Mucosa of stomach (tissue), 1 donor: ENCODE data around the gene FNBP1.
"Not testable (repeated sequence)": the region's sequence is repeated elsewhere in the genome, so short reads cannot be mapped to it uniquely, and the experiment has no call there.

Experiments used
- H3K27me3 ChIP-seq: one replicate; pipeline ENCODE4 v1.7.0; 2013; ENCODE audit warnings: mild to moderate bottlenecking, low read length; ENCODE audit not compliant: control insufficient read depth, insufficient read depth
- H3K36me3 ChIP-seq: one replicate; pipeline ENCODE4 v1.7.0; 2013; ENCODE audit warnings: low read length; ENCODE audit not compliant: control insufficient read depth, insufficient read depth
- H3K4me1 ChIP-seq: one replicate; pipeline ENCODE4 v1.7.0; 2013; ENCODE audit warnings: mild to moderate bottlenecking, low read length; ENCODE audit not compliant: control insufficient read depth, insufficient read depth
- H3K4me3 ChIP-seq: one replicate; pipeline ENCODE4 v1.7.0; 2013; ENCODE audit warnings: low read length
- H3K9ac ChIP-seq: one replicate; pipeline ENCODE4 v1.7.0; 2013; ENCODE audit warnings: mild to moderate bottlenecking, low read length, moderate library complexity
- H3K9me3 ChIP-seq: one replicate; pipeline ENCODE4 v1.7.0; 2013; ENCODE audit warnings: mild to moderate bottlenecking, low read length, moderate library complexity; ENCODE audit not compliant: control insufficient read depth
- donor health status: Pancreatic carcinoma.

The FNBP1 gene

DNA sequence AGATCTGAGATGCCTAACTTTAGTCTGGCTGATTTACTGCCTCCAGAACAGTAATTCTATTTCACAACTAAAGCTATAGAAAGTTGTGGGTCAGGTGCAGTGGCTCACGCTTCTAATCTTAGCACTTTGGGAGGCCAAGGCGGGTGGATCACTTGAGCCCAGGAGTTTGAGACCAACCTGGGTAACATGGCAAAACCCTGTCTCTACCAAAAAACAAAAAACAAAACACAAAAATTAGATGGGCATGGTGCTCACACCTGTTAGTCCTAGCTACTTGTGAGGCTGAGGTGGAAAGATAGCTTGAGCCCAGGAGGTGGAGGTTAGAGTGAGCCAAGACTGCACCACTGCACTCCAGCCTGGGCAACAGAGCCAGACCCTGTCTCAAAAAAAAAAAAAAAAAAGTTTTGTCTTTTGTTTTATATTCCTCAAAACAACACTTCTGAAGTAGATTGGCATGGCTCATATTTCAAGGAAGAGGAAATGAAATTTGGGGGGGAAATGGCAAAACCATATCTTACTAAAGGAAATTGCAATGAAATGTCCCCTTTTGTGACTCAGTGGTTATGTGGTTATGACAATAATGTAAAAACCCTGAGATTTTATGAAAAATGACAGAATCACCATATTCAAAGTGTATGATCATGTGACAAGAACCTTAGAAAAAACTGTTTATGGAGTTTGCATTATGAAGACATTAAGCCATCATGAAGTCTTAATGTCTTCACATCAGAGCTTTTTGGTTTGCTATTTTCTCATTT is 16.2 kb downstream of the FNBP1 start:
- H3K27me3 ChIP-seq, result no peaks in the 10 kb centered on the region
- H3K9me3 ChIP-seq, result no peaks in the 10 kb centered on the region
- H3K4me1 ChIP-seq, result peaks cover 21% of the 10 kb centered on the region
- H3K4me3 ChIP-seq, result no peak overlapping the region
- H3K36me3 ChIP-seq, result no peaks in the 10 kb centered on the region
- no peak overlapping the region for H3K9ac ChIP-seq

DNA sequence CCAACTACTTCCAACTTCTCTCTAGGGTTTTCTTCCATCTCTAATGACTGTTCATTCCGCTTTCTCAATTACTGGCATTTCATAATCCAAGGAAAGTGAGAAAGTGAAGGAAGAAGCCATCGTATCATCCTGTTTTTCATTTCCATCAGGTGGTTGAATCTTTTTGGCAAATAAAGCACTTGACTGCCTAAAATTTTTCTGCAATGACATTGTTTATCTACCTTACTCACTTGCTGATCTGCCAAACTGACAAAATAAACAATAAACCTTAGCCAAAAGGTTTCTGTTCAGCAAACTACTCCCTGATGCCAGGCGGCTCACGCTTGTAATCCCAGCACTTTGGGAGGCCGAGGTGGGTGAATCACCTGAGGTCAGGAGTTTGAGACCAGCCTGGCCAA is 18.4 kb downstream of the FNBP1 start:
- Histone ChIP-seq H3K4me3 (no peak overlapping the region), H3K36me3 (no peaks in the 10 kb centered on the region), H3K9ac (no peak overlapping the region), H3K27me3 (no peaks in the 10 kb centered on the region), H3K9me3 (no peaks in the 10 kb centered on the region), H3K4me1 (peaks cover 12% of the 10 kb centered on the region)

DNA sequence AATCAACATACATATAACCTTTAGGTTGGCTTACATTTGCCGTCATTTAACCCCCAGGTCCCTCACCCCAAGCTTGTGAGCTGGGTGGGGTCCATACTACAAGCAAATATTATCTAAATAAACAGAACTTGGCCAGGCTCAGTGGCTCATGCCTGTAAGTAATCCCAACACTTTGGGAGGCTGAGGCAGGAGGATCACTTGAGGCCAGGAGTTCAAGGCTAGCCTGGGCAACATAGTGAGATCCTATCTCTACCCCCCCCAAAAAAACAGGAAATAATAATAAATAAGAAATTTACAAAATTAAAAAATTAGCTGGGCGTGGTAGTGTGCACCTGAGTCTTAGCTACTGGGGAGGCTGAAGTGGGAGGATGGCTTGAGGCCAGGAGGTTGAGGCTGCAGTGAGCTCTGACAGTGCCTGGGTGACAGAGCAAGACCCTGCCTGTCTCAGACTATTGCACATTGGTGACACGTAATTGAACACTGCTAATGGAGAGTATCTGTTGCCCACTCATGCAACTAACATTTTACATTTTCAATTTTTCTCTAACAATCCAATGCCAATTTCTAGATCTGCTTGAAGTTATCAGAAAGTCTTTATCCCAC is 18.9 kb downstream of the FNBP1 start:
- H3K4me3 ChIP-seq, result no peak overlapping the region
- H3K9me3 ChIP-seq, result no peaks in the 10 kb centered on the region
- no peaks in the 10 kb centered on the region for H3K27me3 ChIP-seq
- no peak overlapping the region for H3K9ac ChIP-seq
- no peaks in the 10 kb centered on the region for H3K36me3 ChIP-seq
- peaks cover 9% of the 10 kb centered on the region for H3K4me1 ChIP-seq

DNA sequence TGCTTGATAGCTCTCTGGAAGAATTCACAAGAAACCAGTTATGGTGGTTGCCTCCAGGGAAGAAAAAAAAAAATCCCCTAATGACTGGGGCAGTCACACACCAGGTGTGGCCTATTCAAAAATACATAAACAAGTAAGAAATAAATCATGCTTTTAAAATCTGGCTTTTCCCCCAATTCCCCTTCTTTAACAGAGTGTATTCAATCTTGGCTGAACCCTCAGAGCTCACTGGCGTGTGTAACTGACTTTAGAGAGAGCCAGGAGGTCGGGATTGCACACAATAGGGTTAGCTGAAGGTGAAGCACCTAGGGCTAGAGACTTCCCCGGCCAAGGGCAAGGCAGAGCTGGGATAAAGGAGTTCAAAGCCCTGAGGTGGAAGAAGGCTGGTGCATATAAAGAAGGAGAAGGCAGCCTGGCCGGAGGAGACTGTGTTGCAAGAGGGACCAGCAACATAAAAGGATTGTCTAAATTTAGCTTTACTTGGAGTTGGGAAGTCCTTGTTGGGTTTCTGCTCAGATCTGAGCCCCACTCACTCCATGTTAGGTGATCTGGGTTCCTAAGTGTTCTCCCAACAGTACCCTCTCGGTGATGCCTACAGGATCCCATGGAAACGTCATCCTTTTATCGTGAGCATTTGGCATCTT is 19.7 kb downstream of the FNBP1 start:
- Histone ChIP-seq H3K4me1 (peaks cover under 1% of the 10 kb centered on the region), H3K9ac (peak overlapping the region; percentile 17), H3K36me3 (no peaks in the 10 kb centered on the region), H3K27me3 (no peaks in the 10 kb centered on the region), H3K9me3 (no peaks in the 10 kb centered on the region), H3K4me3 (no peak overlapping the region)

DNA sequence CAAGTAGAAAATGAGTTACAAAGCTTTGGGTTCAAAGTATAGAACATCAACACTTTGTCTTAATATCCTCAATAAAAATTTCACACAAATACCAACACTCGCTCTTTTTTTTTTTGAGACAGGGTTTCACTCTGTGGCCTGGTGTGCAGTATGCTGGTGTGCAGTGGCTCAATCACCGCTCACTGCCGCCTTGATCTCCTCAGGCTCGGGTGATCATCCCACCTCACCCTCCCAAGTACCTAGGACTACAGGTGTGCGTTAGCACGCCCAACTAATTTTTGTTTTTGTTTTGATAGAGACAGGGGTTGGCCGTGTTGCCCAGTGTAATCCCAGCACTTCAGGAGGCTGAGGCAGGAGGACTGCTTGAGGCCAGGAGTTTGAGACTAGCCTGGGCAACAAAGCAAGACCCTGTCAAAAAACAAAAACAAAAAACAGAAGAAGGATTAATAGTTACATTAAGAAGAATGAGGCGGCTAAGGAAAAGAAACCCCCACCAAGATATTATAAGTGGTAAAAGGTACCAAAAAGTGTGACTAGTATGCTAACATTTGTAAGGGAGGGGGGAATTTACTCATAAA is 20.3 kb downstream of the FNBP1 start:
- no peaks in the 10 kb centered on the region for H3K4me1 ChIP-seq
- no peak overlapping the region for H3K4me3 ChIP-seq
- peak overlapping the region; percentile 17 for H3K9ac ChIP-seq
- no peaks in the 10 kb centered on the region for H3K9me3 ChIP-seq
- no peaks in the 10 kb centered on the region for H3K27me3 ChIP-seq
- no peaks in the 10 kb centered on the region for H3K36me3 ChIP-seq

DNA sequence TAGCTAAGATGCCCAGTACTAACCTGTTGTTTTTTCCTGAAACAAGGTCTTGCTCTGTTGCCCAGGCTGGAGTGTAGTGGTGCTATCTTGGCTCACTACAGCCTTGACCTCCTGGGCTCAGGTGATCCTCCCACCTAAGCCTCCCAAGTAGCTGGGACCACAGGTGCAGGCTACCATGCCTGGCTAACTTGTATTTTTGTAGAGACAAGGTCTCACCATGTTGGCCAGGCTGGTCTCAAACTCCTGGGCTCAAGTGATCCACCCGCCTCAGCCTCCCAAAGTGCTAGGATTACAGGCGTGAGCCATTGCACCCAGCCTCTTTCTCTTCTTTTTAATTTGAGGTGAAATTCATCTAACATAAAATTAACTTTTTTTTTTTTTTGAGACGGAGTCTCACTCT is 21.1 kb downstream of the FNBP1 start:
- not testable (repeated sequence) for H3K4me1 ChIP-seq, H3K4me3 ChIP-seq

DNA sequence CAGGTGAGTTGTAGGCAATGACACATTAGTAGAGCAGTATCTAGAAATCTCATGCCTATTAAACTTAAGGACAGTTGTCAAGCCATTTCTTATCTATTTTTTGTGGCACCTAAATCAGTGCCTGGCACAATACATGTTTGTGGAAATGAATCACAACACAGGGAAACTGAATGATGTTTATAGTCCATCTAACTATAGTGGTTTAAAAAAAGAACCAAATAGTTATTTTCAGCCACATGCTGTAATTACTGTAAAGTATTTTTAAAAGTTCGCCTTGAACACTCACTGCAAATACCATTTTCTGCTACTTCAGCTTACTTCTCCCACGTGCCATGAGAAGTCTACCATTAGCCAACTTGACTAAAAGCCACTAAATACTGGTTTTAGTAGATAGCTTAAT is 21.9 kb downstream of the FNBP1 start:
- Histone ChIP-seq H3K27me3 (no peaks in the 10 kb centered on the region), H3K36me3 (no peaks in the 10 kb centered on the region), H3K9me3 (no peaks in the 10 kb centered on the region), H3K4me1 (no peaks in the 10 kb centered on the region), H3K4me3 (no peak overlapping the region), H3K9ac (no peak overlapping the region)

More for the DNA sequence above, 21.1 kb downstream of the FNBP1 start:
- not testable (repeated sequence) for H3K27me3 ChIP-seq, H3K9me3 ChIP-seq, H3K9ac ChIP-seq, H3K36me3 ChIP-seq

DNA sequence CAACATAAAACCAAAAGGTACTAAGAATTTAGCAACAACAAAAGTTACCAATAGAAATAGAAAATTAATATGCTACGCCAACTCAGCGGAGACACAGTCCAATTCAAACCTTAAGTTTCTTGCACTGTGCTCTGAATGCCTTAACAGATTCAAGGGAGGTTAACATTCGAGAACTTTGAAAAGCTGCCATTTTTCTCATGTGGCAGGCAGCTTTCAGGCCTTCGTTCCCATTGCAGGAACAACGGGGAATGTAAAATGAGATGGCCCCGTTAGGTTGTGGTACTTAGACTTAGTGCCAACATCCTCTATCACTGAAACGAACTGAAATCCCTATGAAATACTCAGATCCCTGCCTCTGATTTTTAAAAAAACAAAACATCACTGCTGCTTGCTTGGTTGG is 22.4 kb downstream of the FNBP1 start:
- Histone ChIP-seq H3K27me3 (no peaks in the 10 kb centered on the region), H3K4me1 (no peaks in the 10 kb centered on the region), H3K9me3 (no peaks in the 10 kb centered on the region), H3K36me3 (no peaks in the 10 kb centered on the region), H3K4me3 (no peak overlapping the region), H3K9ac (no peak overlapping the region)

DNA sequence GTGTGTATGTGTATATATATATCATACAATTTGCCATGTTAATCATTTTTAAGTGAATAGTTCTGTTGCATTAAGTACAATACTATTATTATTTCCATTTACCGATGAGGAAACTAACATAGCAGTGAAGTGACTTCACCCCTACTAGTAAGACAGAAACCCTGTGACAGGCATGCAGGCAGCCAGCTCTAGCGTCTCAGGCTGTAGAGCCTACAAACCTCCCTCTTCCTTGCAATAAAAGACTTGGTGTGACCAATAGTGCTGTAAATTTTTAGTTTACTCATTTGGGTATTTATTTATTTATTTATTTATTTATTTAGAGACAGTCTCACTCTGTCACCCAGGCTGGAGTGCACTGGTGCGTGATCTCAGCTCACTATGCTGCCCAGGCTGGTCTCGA is 24.7 kb downstream of the FNBP1 start:
- Histone ChIP-seq H3K4me1 (no peaks in the 10 kb centered on the region), H3K36me3 (no peaks in the 10 kb centered on the region)

DNA sequence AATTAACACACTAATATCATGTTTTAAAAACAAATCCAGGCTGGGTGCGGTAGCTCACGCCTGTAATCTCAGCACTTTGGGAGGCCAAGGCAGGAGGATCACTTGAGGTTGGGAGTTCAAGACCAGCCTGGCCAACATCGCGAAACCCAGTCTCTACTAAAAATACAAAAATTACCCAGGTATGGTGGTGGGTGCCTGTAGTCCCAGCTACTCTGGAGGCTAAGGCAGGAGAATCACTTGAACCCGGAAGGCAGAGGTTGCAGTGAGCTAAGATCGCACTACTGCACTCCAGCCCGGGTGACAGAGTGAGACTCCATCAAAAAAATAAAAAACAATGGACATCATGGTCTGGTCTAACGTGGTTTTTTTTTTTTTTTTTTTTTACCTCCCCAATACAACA is 25.5 kb downstream of the FNBP1 start:
- H3K9me3 ChIP-seq, H3K9ac ChIP-seq, H3K27me3 ChIP-seq, H3K4me3 ChIP-seq, H3K36me3 ChIP-seq, H3K4me1 ChIP-seq: not testable (repeated sequence)

More for the DNA sequence above, 24.7 kb downstream of the FNBP1 start:
- Histone ChIP-seq H3K9ac (no peak overlapping the region), H3K4me3 (no peak overlapping the region), H3K27me3 (no peaks in the 10 kb centered on the region), H3K9me3 (no peaks in the 10 kb centered on the region)

DNA sequence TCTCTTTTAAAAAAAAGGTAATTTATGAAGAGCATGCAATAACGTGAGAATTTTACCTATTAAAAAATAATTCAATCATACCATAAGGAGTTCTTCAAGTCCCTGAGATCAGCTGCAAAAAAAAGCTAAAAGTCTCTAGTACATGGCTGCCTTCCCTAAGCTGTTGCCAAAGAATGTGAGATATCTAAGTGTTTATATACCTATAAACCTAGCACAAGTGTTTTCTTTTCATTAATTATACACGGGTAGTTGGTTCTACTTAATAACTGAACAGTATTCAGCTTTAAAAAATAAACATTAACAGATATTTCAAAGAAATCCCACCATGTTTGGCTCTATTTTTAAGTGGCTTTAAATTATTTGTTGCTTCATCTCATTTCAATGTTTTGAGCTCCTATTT is 25.9 kb downstream of the FNBP1 start:
- H3K9me3 ChIP-seq, result no peaks in the 10 kb centered on the region

DNA sequence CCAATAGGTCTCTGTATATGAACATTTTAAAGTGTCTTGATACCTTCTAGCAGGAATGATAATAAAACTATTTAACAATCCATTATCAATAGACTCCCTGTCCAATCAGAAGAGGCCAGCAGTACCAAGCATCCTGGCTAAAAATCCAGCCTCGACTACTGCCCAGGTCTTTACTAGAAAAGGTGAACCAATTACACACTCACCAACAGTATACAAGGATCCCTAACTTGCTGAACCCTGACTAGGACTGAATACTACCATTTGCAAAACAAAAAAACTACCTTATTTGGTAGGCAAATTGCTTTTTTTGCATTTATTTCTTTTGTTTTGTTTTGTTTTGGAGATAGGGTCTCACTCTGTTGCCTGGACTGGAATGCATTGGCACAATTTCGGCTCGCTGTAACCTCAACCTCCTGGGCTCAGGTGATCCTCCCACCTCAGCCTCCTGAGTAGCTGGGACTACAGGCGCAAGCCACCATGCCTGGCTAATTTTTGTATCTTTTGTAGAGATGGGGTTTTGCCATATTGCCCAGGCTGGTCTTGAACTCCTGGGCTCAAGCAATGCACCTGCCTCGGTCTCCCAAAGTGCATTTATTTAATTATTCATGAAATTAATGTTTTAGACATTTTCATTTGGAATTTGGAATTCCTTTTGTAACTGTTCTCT is 27.5 kb downstream of the FNBP1 start:
- H3K36me3 ChIP-seq, result no peaks in the 10 kb centered on the region
- H3K27me3 ChIP-seq, result no peaks in the 10 kb centered on the region
- H3K9ac ChIP-seq, result no peak overlapping the region
- no peaks in the 10 kb centered on the region for H3K9me3 ChIP-seq
- no peaks in the 10 kb centered on the region for H3K4me1 ChIP-seq
- H3K4me3 ChIP-seq, result no peak overlapping the region

More for the DNA sequence above, 25.9 kb downstream of the FNBP1 start:
- no peak overlapping the region for H3K4me3 ChIP-seq
- H3K27me3 ChIP-seq, result no peaks in the 10 kb centered on the region
- H3K9ac ChIP-seq, result no peak overlapping the region
- no peaks in the 10 kb centered on the region for H3K4me1 ChIP-seq
- no peaks in the 10 kb centered on the region for H3K36me3 ChIP-seq
